Brain microvascular endothelial cell (primary cell): ENCODE data around the gene SGIP1.

Experiments used
- DNase-seq: peaks from one replicate; pipeline ENCODE4 v3.0.0-alpha.2; 2020
- H3K27ac ChIP-seq: fragments of 250-450 bp; sonication (Bioruptor Pico); 2 replicates; pipeline ENCODE4 v1.5.1; 2020; ENCODE audit warnings: mild to moderate bottlenecking, moderate library complexity
- H3K27me3 ChIP-seq: fragments of 250-450 bp; sonication (Bioruptor Pico); replicated peaks from 2 replicates; pipeline ENCODE4 v1.5.1; 2020; ENCODE audit warnings: mild to moderate bottlenecking
- H3K36me3 ChIP-seq: fragments of 250-450 bp; sonication (Bioruptor Pico); replicated peaks from 2 replicates; pipeline ENCODE4 v1.5.1; 2020; ENCODE audit warnings: mild to moderate bottlenecking
- H3K4me3 ChIP-seq: 2 replicates; pipeline ENCODE4 v1.5.1; 2011; ENCODE audit warnings: low read depth, mild to moderate bottlenecking, control low read depth, low read length, moderate library complexity
- in situ Hi-C: cut with HindIII; loops from 2 replicates; pipeline ENCODE4 v1.10.0; 2017; ENCODE audit warnings: low sequenced_read_pairs, low pct_ligation_motif_present
- TF ChIP-seq, protein P1 (sequence below): IDR thresholded peaks from 2 replicates; pipeline ENCODE4 v1.5.1; 2011; ENCODE audit warnings: low read depth, mild to moderate bottlenecking, moderate library complexity, low read length, control low read depth, inconsistent platforms; ENCODE audit errors: missing control alignments

The SGIP1 gene

DNA sequence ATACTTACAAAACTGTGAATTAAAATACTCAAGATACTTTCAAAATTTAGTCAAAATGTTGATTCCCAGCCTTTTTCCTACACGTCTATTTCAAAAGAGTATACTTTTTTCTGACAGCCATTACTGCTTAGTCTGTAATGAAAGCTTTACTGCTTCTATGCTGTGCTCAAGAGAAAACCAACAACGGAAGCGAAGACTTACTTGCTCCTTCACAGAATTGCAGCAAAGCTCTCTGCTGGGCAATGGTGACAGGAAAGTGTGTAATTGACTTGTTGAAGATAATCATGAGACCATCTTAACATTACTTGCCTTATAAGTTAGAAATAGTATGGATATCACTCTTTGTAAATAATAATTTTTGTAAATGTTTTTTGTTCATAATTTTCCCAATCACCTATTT is 216.6 kb downstream of the SGIP1 start:
- DNase-seq = no peak
- H3K27me3 ChIP-seq = no peaks in the 10 kb centered on the region
- in situ Hi-C loops = loop anchor here (25.0 kb wide), 1 partner anchor 212 kb away; no protein-coding TSS in a partner anchor
- H3K36me3 ChIP-seq = no peaks in the 10 kb centered on the region
- TF ChIP-seq, protein P1, sequence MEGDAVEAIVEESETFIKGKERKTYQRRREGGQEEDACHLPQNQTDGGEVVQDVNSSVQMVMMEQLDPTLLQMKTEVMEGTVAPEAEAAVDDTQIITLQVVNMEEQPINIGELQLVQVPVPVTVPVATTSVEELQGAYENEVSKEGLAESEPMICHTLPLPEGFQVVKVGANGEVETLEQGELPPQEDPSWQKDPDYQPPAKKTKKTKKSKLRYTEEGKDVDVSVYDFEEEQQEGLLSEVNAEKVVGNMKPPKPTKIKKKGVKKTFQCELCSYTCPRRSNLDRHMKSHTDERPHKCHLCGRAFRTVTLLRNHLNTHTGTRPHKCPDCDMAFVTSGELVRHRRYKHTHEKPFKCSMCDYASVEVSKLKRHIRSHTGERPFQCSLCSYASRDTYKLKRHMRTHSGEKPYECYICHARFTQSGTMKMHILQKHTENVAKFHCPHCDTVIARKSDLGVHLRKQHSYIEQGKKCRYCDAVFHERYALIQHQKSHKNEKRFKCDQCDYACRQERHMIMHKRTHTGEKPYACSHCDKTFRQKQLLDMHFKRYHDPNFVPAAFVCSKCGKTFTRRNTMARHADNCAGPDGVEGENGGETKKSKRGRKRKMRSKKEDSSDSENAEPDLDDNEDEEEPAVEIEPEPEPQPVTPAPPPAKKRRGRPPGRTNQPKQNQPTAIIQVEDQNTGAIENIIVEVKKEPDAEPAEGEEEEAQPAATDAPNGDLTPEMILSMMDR = no peak
- H3K4me3 ChIP-seq = no peak overlapping the region
- H3K27ac ChIP-seq = no peak overlapping the region

DNA sequence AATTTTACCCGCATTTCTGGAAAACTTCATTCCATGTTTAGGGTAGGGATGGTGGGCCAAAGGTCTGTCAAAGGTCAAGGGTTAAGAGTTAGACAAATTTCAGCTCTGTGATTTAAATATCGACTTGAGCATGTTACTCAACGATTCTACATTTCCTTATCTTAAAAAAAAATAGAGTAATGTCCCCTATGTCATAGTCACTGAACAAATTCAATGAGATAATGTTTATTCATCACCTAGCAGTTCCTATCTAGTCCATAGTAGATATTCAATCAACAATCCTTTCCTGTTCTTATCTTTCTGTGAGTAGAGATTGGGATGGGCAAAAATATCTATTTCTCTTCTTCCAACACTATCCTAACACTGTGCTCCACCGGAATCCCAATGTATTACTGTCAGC is 217.2 kb downstream of the SGIP1 start:
- Histone ChIP-seq H3K36me3 (no peaks in the 10 kb centered on the region), H3K27me3 (no peaks in the 10 kb centered on the region), H3K4me3 (no peak overlapping the region), H3K27ac (no peak overlapping the region)
- in situ Hi-C loops = loop anchor here (25.0 kb wide), 1 partner anchor 211 kb away; no protein-coding TSS in a partner anchor
- no peak for DNase-seq
- TF ChIP-seq, protein P1 = no peak

DNA sequence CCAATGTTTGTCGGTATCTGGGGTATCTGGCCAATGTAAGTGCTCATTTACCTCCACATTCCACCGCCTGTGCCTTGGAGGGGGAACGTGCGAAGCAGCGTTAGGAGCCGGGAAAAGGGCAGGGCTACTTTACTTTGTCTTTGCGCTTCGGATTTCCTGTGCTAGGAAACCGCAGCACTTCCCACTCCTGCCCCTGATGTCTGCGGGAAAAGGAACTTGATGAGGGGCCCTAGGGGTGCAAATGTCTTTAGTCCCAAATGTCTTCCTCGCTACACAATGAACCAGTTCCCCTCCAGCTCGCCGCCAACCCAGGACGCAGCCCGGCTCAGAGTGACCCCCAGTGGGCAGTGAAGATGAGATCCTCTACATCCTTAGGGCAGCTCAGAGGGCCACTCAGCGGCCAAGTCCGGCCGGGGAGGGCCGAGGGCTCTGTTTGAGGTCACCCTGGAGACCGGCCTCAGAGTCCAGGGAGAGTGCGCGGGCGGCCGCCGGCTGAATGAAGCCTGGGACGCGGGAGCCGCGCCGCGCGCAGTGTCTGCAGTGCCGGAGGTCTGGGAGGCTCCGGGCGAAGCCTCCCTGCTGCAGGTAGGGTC is 218.1 kb downstream of the SGIP1 start, which contains the start of gene DYNLT5:
TSS of gene DYNLT5 (plus strand) at position 460 of the 593 bp plus-strand sequence. CDS start 2,200 bp downstream, outside the sequence.
- in situ Hi-C loops = loop anchor here (25.0 kb wide), 1 partner anchor 210 kb away; no protein-coding TSS in a partner anchor
- TF ChIP-seq, protein P1 = peak; percentile 53
- H3K4me3 ChIP-seq = peak within 1 kb of the TSS; percentile 55
- no peak within 1 kb of the TSS for H3K27ac ChIP-seq
- peak; percentile 56 for DNase-seq
- no peaks in the 10 kb centered on the region for H3K27me3 ChIP-seq
- no peaks in the 10 kb centered on the region for H3K36me3 ChIP-seq

DNA sequence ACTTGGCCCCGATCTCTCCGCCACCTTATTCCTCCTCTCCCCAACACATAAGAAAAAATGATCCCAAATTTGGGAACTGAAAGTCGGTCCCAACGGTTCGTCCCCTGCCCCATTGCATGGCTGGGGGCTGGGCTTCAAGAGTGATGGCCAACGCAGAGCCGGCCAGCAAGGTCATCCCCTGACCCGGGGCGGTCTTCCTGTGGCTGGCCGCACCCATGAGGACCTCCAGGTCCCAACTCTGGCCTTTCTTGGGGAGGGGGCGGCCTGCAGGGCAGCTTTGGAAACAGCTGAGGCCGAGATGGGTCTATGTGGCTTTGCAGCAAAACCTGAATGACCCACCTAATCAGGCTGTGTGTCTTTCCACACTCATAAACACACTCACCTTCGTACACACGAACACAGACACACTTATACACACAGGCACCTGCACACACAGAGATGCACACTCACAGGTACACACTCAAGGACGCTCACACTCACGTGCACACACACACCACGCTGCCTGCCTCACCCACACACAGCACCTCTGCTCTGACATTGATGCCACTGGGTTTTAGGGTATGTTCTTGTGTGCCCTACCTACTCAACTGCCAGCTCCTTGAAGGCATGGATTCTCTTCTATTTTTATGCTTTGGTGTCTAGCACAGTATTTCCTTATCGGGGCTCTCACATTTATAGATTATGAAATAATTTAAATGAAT is 218.9 kb downstream of the SGIP1 start:
- Histone ChIP-seq H3K27ac (no peak overlapping the region), H3K4me3 (peak overlapping the region; percentile 55), H3K36me3 (no peaks in the 10 kb centered on the region), H3K27me3 (no peaks in the 10 kb centered on the region)
- no peak for DNase-seq
- in situ Hi-C loops = loop anchor here (25.0 kb wide), 1 partner anchor 209 kb away; no protein-coding TSS in a partner anchor
- TF ChIP-seq, protein P1 = no peak

DNA sequence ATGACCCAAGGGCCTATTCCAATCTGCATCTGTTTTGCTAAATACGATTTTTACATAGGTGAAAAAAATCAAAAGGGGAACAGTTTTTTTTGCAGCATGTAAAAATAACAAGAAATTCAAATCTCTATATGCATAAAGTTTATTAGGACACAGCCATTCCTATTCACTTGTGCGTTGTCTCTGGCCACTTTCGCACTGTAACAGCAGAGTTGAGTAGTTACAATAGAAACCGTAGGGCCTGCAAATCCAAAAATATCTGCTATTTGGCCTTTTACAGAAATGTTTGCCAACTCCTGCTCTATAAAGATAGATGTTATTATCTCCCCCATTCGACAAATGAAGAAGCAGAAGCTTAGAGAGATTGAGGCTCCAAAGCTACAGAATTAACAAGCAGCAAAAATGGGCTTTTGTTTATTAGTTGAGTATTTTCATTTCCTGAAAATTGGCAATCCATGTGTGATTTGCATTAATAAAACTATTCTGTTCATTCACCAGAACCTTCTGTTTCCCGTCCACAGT is 223.8 kb downstream of the SGIP1 start:
- H3K27ac ChIP-seq = no peak overlapping the region
- H3K4me3 ChIP-seq = no peak overlapping the region
- in situ Hi-C loops = loop anchor here (25.0 kb wide), 1 partner anchor 205 kb away; no protein-coding TSS in a partner anchor
- DNase-seq = no peak
- H3K27me3 ChIP-seq = no peaks in the 10 kb centered on the region
- TF ChIP-seq, protein P1 = no peak
- H3K36me3 ChIP-seq = no peaks in the 10 kb centered on the region
